Stimulated activated CD8-positive, alpha-beta memory T cell treated with anti-CD3 and anti-CD28 coated beads, Interleukin-12 subunit alpha, Interleukin-12 subunit beta, amount 100 ng/mL, for 24 hours (primary cell): ENCODE measurements around the gene CLIC4.
"Not testable (repeated sequence)": the region's sequence is repeated elsewhere in the genome, so short reads cannot be mapped to it uniquely, and the experiment has no call there.

Source experiments
- DNase-seq: peaks from one replicate; pipeline ENCODE4 v3.0.0-alpha.2; 2020; ENCODE audit errors: extremely low read depth

The CLIC4 gene

DNA sequence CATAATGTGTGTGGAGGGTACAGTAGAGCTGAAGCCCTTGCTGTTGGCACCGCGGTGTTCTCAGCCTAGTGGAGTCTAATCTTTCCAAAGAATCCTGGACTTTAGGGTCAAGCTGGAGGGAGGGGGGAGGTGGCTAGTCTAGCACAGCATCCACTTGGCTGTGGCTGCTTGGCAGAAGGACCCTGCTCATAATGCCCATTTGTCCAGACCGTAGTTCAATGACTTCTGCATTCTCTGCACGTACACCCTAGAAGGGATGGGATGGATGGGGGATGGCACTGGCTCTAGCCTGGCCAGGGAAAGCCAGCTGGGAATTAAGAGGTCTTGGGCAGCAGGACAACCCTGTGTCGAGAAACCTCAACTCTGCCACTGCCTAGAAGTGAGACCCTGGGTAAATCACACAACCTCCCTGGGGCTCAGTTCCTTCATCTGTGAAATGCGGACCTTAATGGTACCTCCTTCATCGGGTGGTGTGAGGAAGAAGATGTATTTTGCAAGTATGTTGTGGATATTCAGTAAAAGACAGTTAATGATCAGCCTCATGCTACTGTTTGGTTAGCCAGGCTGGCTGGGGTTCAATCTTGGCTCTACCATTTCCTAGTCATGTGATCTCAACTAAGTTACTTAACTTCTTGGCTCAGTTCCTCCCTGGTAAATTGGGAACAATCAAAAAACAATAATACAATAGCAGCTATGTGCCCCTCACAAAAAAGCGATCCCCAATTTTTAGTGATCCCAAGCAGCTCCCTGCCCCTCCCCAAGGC is 27.2 kb upstream of the CLIC4 start:
- no peak for DNase-seq

DNA sequence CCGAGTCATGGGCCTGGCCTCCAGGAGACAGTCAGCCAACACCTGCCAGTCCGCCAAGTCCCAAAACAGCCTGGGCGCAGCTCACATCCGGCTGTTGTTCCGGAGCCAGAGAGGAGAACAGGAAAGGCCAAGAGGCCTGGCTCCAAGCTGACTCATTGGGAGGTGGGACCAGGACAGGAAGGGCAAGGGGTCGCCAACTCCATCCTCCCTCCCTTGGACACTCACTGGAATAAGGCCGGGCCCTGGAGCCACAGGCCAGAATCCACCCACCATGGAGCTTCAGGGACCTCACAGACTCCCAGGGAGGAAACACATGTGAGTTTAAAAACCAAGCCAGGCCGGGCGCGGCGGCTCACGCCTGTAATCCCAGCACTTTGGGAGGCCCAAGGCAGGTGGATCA is 25.1 kb upstream of the CLIC4 start:
- no peak for DNase-seq

DNA sequence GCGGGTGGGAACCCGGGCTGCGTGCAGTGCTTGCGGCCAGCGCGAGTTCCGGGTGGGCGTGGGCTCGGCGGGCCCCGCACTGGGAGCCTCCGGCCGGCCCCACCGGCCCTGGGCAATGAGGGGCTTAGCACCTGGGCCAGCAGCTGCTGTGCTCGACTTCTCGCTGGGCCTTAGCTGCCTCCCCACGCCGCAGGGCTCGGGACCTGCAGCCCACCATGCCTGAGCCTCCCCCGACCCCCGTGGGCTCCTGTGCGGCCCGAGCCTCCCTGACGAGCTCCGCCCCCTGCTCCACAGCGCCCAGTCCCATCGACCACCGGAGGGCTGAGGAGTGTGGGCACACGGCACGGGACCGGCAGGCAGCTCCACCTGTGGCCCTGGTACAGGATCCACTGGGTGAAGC is 23.7 kb upstream of the CLIC4 start:
- no peak for DNase-seq

DNA sequence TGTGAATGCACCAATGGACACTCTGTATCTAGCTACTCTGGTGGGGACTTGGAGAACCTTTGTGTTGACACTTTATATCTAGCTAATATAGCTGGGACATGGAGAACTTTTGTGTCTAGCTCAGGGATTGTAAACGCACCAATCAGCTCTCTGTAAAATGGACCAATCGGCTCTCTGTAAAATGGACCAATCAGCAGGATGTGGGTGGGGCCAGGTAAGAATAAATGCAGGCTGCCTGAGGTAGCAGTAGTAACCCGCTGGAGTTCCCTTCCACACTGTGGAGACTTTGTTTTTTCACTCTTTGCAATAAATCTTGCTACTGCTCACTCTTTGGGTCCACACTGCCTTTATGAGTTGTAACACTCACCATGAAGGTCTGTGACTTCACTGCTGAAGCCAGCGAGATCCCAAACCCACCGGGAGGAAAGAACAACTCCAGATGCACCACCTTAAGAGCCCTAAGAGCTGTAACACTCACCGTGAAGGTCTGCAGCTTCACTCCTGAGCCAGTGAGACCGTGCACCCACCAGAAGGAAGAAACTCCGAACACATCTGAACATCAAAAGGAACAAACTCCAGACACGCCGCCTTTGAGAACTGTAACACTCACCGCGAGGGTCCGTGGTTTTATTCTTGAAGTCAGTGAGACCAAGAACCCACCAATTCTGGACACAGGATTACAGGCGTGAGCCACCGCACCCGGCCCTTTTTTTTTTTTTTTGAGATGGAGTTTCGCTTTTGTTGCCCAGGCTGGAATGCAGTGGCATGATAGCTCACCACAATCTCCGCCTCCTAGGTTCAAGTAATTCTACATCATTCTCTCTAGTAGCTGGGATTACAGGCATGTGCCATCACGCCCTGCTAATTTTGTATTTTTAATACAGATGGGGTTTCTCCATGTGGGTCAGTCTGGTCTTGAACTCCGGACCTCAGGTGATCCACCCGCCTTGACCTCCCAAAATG is 22.9 kb upstream of the CLIC4 start:
- DNase-seq = not testable (repeated sequence)

DNA sequence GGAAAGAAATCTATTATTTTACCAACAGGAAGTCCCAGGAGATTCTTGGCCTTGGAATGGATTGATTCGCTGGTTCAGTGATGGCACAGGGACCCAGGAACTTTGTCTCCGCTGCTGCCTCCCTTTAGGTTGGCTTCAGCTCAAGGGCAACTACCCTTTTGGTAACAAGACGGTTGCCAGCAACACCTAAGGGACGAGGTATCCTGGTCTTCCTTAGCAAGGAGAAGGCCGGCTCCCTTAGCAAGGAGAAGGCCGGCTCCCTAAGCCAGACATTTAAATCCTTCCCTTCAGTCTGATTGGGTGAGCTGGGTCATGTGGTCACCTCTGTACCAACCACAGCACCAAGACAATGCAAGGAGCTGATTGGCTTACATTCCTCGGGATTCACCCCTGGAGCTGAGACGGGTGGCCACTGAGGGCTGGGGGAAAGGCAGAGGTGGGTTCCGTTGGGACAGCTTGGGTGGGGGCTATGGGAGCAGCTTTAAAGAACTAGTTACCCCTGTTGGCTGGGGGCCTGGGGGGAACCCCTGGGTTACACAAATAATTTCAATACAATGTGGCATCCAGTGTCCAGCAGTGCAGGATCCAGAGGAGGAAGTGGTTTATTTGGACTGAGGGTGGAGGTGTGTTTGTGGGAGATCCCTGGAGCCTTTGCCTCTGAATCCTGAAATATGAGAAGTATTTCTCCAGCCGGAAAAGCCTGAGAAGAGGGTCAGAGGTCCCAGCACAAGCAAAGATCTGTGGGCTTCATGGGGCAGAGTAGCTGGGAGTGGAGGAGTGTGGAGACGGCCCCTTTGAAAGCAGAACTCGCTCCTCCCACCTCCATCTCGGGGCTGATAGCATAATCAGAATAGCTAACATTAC is 20.7 kb upstream of the CLIC4 start:
- no peak for DNase-seq

DNA sequence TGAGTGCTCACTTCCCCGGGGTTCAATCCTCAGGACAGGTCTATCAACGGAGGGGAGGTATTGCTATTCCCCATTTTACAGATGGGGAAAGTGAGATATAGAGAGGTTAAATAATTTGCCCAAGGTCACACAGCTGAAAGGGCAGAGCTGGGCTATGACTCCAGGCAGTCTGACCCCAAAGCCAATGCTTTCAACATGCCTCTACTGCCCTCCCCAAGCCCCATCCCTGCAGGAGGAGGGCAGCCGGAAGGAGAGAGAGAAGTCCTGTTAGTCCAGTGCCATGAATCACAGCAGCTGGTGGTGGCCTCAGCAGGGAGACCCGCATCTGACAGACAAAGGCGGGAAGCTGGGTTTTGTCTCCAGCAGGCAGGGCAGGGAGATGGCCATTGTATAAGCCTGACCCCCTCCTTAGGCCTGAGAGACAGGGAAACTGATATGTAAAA is 20.0 kb upstream of the CLIC4 start:
- DNase-seq = no peak

DNA sequence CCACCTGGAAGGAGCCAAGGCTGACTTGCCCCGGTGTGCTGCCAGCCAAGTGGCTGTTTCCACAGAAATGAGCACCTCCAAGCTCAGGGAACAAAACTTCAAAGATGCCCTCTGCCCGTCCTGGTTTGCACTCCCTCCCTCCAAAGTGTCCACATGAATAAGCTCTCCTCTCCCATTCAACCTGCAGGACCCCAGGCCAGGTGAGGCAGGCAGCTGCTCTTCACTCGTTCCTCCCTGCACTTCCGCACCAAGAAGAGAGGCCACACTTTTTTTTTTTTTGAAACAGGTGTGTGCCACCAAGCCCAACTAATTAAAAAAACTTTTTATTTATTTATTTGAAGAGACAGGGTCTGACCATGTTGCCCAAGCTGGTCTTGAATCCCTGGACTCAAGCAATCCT is 18.5 kb upstream of the CLIC4 start:
- DNase-seq = no peak

DNA sequence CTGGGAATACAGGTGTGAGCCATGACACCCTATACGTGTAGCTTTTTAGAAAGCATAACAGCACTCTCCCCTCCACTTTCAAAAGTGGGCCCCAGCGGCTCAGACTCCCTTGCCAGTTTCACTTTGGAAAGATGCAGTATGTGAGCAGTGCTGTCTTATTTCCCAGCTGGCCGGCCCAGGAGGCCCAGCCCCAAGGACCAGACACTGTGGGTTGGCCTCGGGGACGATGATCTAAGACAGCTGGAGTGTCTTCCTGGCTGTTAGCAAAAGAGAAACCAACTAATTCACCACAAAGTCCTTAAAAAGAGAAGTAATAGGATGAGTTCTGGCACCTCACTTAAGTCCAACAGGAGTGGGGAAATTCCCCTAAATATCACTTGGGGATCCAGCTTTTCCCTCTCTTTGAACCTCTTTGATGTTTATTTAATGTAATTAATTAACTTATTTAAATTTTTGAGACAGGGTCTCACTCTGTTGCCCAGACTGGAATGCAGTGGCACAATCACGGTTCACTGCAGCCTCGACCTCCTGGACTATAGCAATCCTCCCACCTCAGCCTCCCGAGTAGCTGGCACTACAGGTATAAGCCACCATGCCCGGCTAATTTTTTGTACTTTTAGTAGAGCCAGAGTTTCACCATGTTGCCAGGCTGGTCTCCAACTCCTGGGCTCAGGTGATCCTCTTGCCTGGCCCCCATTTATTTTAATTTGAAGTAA is 17.6 kb upstream of the CLIC4 start:
- DNase-seq = no peak

DNA sequence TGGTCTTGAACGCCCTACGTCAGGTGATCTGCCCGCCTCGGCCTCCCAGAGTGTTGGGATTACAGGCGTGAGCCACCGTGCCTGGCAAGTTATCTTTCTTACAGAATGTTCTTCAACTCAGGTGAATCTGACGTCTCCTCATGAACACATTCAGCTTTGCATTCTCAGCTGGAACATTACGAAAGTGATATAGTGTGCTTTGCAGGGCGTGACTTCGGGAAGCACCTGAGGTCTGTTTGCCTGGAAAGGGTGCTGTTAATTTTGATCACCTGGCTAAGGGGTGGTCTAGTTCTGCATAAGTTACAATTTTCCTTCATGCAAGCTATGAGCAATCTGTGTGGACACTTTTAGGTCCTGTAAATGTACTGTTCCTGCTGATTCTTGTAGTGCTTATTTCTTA is 16.3 kb upstream of the CLIC4 start:
- no peak for DNase-seq

DNA sequence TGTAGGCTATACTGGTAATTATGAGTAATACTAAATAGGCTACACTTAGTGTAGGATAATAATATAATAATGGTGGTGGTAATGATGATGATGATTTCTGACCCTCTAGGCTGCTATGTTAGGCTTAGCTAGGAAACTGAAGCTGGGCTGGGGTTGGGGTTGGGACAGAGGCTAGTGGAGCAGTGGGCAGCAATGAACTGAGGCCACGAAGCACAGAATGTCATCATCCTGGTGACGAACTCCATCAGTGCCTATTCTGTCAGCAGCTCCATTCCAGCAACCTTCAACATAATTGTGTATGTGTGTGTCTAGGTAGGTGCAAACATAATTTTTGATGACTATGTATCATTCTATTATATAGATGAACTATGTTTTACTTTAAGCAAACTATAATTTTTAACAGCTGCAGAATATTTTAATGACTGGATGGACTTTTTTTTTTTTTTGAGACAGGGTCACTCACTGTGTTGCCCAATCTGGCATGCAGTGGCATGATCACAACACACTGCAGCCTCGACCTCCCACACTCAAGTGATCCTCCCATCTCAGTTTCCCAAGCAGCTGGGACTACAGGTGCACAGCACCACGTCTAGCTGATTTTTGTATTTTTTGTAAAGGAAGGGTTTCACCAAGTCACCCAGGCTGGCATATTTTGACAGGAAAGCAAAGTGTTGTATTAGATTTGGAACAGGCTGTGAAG is 12.9 kb upstream of the CLIC4 start:
- DNase-seq = no peak

DNA sequence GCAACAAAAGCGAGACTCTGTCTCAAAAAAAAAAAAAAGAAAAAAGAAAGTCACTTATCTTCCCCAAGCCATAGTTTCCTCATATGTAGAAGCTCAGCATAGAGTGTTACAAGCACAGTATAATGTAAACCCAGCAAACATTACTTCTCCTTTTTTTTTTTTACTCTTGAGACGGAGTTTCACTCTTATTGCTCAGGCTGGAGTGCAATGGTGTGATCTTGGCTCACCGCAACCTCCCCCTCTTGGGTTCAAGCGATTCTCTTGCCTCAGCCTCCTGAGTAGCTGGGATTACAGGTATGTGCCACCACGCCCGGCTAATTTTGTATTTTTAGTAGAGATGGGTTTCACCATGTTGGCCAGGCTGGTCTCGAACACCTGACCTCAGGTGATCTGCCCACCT is 11.9 kb upstream of the CLIC4 start:
- DNase-seq = not testable (repeated sequence)

DNA sequence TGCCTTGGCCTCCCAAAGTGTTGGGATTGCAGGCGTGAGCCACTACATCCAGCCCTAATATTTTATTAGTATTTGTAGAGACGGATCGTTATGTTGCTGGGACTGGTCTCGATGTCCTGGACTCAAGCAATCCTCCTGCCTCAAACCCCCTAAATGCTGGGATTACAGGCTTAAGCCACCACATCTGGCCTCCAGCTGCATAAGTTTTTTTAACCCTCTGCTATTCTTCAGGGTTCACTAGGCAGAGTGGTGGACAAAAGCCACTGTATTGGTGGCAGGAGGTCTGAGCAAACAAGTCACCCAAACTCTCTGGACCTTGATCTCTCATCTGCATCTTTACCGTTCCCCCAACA is 10.1 kb upstream of the CLIC4 start:
- DNase-seq = no peak

DNA sequence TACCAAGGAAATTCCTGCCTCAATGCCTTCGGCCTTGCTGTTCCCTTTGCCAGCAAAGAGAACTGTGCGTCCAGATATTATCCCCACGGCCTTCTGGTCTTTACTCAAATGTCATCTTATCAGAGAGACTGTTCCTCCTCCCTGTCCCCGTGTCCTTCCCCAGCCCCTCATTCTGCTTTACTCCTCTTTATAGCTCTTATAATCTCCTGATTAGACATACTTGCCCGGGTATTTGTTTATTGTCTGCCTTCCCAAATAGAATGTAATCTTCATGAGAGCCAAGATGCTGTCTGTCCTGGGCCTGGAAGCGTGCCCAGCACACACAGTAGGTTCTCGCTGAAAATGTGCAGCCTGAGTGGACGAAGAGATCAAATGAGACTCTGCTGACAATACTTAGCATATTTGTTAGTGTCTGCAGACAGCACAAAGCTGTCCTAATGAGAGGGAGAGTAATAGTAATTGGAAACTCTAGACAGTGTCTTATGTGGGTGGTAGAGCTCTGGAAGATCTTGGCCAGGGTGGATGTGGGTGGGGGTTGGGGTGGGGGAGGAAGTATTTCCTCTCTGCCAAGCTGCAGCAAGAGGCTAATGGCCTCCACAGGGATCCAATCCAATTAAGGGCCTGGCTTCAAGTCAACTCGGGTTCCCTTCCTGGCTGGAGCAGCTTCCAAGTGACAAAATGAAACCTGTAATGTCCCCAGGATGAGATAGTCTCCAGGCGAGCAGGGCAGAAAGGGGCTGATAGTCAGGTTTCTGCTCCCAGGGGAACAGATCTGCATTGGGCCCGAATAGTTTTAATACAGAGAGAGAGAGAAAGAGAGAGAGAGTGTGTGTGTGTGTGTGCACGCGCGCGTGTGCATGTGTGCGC is 9.5 kb upstream of the CLIC4 start:
- no peak for DNase-seq

DNA sequence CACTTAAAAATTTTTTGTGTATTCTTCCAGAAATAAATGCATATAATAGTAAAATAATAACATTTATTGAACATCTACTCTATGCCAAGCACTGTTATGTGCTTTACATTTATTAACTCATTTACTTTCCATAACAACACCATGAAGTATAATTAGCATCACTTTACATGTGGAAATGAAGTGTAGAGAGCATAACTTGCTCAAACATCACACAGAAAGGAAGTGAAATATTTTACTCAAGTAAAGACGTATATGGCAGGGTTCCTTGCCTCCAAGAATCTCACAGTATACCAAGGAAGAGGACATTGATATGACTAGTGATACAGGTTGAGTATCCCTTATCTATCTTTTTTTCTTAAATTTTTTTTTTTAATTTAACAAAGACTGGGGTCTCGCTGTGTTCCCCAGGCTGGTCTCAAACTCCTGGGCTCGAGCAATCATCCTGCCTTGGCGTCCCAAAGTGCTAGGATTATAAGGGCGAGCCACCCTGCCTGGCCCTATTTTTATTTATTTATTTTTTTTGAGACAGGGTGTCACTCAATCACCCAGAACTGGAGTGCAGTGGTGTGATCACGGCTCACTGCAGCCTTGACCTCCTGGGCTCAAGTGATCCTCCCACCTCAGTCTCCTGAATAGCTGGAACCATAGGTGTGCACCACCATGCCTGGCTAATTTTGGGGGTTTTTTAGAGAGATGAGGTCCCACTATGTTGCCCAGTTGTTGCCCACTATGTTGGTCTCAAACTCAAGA is 7.7 kb upstream of the CLIC4 start:
- DNase-seq = no peak

DNA sequence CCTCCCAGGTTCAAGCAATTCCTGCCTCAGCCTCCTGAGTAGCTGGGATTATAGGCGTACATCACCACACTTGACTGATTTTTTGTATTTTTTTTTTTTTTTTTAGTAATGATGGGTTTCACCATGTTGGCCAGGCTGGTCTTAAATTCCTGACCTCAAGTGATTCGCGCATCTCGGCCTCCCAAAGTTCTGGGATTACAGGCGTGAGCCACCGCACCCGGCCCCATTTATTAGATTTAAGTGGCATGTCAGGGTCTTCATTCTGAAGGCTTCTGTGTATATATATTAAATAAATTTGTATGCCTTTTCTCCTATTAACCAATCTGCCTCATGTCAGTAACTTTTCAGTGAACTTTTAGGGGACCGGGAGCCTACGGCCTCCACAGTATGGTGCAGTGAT is 6.0 kb upstream of the CLIC4 start:
- no peak for DNase-seq

DNA sequence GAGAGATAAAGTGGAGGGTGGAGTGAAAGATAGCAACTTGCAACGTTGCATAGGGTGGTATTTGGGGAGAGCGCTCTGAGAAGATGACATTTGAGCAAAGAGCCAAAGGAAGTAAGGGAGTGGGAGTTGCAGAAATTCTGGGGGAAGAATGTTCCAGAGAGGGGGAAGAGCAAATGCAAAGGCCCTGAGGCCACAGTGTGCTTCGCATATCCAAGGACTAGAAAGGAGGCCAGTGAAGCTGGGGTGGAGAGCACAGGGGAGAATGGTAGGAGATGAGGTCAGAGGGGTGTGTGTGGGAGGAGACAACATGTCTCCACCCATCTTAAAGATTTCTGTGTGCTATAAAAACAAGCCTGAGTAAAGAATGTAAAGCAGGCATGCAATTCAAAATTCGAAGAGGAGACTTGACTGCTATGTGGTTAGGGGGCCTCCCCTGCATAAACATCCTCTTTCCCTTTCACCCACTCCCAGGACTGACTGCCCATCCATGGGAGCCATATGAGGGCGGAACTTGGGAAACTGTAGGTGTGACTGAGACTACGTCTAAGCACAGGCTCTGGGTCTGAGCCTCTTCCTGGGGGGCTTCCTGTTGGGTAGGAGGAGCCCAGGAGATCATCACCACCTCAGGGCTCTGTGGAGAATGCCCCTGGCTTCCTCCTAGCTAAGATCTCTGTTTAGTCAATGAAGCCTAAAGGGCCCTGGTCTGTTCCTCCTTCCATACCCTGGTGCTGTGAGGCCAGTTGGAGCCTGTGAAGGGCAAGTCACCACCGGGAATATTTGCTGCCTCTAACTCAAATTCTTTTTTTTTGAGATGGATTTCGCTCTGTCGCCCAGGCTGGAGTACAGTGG is 2.9 kb upstream of the CLIC4 start:
- DNase-seq = no peak

DNA sequence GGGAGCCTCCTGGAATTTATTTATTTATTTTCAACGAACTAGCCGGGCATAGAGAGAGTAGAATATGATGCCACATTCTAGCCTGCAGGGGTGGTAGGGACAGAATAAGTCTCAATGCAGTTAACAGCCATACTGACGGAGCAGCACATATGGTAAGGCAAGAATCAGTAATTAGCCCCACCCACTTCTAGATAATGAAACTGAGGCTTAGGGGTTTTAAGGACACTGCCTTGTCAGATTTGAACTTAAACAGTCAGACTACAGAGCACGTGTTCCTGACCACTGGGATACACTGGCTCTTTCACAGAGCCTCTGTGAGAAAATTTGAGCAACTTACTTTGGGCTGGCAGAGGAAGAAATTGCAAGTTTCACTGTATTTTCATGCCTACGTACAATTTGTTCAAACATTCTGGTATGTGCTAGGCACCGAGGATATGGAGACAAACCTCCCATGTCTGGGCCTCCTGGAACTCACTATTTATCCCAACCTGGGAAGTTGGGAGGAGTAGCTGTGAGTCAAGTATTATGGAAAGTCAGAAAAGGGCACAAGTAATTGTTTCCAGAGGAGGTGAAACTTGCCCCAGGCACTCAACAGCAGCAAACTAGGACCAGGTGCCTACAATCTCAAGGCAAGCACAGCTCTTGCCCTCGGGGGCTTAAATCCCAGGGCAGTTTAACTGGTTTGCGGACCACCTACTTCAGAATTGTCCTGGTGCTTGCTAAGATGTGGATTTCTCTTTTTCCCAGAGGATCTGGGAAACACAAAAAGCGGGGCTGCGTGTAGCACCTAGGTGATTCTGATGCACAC is 1.6 kb upstream of the CLIC4 start:
- DNase-seq = no peak
